HG03469 (cell line): ENCODE results near the gene KDELR3.

Source experiments
- ATAC-seq: cut with Tn5 transposase; IDR thresholded peaks from one replicate; pipeline ENCODE4 v1.9.1; 2021; ENCODE audit warnings: mild to moderate bottlenecking, moderate library complexity, moderate number of reproducible peaks; ENCODE audit not compliant: unreplicated experiment

KDELR3 gene

DNA sequence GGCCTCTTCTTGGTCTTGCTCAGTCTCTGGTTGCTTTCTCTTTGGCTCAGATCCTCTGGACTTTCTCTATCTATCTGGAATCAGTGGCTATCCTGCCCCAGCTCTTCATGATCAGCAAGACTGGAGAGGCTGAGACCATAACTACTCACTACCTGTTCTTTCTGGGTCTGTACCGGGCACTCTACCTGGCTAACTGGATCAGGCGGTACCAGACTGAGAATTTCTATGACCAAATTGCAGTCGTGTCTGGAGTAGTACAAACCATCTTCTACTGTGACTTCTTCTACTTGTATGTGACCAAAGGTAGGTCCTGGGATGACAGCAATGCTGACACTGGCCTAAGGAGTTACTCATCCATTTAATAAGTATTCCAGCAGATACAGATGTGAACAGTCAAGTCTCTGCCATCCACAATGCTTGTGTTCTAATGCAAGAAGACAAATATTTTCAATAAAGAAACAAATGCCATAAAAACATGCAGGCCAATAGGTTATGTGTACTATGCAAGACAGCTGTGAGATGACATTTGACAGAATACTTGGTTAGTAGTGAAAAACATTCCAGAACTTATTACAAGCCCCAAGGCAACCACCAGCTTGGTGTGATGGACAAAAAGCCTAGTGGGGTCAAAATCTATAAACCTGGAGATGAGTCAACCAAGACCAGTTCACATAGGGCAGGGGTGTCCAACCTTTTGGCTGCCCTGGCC is 13.4 kb downstream of the KDELR3 start:
- ATAC-seq: no peak

GRCh38 chr22:38481871-38482332 is 14.0 kb downstream of the KDELR3 start:
- no peak for ATAC-seq

GRCh38 chr22:38482662-38483308 is 14.9 kb downstream of the KDELR3 start:
- ATAC-seq: no peak

DNA sequence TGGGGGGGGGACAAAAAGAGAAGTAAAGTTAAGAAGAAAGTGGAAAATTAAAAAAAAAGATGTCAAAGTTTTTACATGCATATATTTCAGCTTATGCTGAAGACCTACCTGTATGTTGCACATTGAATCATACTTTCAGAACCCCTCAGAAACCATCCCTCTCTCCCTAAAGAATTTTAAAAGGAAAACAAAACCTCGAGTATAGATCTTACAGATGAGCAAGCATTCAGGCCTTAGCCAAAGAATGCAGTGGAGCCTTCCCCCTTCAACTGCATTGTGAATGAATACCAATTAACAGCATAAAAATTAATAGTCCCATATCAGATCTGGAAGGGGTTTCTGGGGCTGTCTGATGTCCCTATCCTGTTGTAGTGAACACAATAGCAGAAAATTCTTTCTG is 16.3 kb downstream of the KDELR3 start:
- no peak for ATAC-seq

GRCh38 chr22:38485783-38486182 is 17.9 kb downstream of the KDELR3 start:
- ATAC-seq: no peak

DNA sequence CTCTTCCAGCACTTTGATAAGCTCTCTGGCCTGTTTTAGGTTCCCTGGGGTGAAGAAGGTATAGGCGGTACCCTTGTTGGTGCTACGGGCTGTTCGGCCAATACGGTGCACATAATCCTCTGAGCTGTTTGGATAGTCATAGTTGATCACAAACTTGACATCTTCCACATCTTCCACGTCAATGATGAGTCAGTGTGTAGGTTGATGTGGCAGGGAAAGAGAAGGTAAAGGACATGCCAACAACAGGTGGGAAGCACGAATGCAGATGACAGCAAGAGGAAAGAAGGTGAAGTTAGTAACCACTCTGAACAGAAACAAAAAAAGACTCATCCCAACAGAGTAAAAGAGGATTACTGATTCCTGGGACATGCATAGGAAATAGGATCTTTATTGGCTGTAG is 20.1 kb downstream of the KDELR3 start:
- ATAC-seq: no peak

DNA sequence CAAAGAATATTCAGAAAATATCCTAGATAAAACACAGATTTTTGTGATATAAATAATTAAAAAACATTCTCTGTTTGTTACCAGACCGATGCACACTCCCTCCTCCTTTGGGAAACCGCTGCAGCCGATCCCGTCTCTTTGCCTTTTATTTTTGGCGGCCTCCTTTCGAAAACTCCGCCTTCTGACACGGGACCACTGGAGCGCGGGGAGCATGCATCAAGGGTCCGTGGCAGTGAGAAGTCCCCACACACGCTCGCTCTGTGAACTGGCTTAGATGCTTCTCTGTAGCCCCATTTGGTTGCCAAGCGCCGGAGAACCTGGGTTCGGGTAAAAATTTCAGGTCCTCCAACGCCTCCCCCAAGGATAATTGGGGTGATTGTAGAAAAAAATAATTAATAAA is 21.2 kb downstream of the KDELR3 start:
- ATAC-seq: no peak

DNA sequence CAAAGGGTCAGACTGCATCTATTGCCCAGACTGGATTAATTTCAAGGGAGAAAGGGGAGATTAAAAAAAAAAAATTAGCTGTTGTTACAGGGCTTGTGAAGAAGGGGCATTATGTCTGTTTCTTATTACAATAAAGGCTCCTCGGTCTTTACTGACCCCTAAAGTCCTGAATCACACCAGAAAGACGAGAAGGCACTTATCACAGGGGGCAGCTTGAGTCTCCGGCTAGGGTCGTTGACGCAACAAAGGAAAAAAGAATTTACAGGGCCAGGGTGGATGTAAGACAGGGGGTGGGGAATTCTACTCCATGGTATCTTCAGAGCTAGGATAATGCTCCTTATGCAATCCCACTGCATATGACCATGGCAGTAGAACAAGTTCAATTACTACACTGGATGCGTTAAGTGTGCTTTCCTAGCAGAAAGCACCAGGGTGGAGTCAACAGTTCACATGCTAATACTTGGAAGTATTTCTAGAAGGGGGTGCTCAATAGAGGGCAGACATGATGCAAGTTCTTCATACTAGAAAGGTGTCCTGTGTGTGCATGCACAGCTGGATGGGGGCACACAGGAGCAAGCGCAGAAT is 21.8 kb downstream of the KDELR3 start:
- ATAC-seq: no peak

GRCh38 chr22:38490475-38490874 is 22.6 kb downstream of the KDELR3 start:
- ATAC-seq: no peak

DNA sequence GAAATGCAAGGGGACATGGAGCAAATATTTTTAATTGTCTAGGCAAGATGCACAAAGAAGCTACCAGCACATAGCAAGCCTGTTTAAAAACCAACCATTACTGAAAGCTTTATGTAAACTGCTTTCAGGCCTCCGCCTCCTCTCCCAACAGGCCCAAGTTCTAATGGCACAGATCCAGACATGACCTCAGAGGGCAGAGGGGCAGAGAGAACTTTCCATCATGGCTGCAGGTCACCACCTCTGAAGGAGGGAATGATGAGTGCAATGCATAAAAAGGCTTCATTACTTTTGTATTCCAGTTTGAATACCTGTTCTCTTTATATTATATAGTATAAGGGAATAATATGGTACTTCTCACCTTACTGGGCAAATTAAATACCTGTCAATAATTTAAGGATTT is 23.0 kb downstream of the KDELR3 start:
- ATAC-seq: no peak

GRCh38 chr22:38491707-38492348 is 23.9 kb downstream of the KDELR3 start:
- ATAC-seq: no peak

- ATAC-seq: no peak
Observed at GRCh38 chr22:38494498-38494897, 26.6 kb downstream of the KDELR3 start.

DNA sequence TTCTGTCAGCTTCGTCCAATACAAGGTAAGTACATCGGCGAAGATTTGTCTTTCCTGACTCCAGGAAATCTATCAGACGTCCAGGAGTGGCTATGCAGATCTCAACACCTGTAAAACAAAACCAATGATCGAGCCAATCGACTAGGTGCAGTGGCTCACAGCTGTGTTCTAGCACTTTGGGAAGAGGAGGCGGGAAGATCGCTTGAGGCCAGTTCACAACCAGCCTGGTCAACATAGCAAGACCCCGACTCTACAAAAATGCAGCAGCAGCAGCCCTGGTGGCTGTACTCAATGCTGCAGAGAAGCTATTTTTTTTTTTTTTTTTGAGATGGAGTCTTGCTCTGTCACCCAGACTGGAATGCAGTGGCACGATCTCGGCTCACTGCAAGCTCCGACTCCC is 27.0 kb downstream of the KDELR3 start:
- ATAC-seq: no peak

- no peak for ATAC-seq
Observed at GRCh38 chr22:38497869-38498268, 30.0 kb downstream of the KDELR3 start.

- no peak for ATAC-seq
Observed at GRCh38 chr22:38501797-38502672, 34.1 kb downstream of the KDELR3 start.

- no peak for ATAC-seq
Observed at GRCh38 chr22:38503021-38503420, 35.1 kb downstream of the KDELR3 start.

GRCh38 chr22:38504731-38505540 is 37.0 kb downstream of the KDELR3 start:
- ATAC-seq: no peak

DNA sequence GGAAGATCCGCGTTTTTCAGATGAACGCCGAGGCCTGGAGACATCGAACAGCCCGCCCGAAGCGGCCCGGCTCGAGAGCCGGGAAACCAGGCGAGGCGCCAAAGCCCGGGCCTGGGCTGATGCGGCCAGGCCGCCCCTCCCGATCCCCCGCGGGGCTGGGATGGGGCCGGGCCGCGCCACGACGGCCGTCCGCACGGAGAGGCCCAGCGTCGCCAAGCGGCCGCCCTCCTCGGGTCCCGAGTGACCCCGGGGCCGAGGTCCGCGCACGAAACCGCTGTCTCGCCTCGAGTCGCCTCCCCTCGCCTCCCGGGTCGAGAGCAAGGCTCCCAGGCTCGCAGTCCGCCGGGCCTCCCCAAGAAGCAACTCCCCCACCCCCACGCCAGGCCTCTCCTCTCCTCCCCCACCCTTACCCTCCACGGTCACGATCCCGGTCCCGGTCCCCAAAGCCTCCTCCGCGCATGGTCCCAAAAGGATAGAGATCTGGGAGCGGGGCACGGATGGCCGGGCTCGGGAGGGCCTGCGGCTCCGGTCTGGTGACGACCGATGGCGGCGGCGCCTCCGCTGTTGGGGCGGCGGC is 37.7 kb downstream of the KDELR3 start:
- no peak for ATAC-seq

DNA sequence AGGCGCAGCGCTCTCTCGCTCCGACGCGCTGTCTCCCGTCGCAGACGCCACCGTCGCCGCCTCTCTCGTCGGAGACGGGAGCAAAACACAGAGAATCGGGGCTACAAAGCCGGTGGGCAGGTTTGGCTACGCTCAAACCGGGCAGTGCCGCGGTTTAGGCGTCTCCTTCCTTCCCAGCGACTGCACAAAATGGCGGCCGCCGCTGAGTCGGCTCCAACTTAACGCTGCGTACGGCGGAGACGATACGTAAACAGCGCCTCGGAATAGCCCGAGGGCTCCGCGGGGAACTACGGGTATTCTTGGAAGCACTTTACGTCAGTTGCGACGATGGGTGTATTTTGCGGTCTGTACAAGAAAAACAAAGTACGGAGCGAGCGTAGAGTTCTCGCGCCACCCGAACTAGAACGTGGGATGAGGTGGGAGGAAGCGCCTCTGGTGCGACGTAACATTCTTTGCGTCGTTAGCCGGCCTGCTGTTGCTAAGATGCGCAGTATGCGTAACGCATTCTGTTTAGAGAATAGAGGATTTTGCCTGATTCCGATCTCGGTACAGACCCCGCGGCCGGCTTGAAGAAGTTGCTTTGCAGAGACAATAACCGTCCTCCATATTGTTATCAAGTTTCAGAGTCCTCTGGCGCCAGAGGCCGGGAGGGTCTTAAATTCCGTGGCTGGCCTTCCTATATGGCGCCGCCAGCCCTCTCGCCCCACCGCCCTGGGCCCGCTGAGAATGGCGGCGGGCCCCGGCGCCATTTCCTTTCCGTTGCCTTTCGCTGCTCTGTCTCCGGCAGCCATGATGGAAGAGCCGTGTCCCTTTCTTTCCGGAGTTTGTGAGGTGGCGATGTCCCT is 38.4 kb downstream of the KDELR3 start, which contains the start of gene DDX17:
DDX17 (minus strand) TSS at position 194 of the 845 bp plus-strand sequence.
- peak; percentile 67 for ATAC-seq
